Sigmoid colon (tissue), 7 donors: ENCODE results near the gene NACC2. TPM values are rescaled to one million over a fixed set of nuclear protein-coding genes. Genes with fewer than 3 reads are reported as not detected.

Source experiments
- DNase-seq: peaks from one replicate; pipeline ENCODE4 v3.0.0-alpha.2; 2019
- H3K27ac ChIP-seq, 4 donors: fragments of 200-600 bp; sonication (generic); one replicate each; pipeline ENCODE4 v1.5.1; 2016 to 2019; ENCODE audit warnings: mild to moderate bottlenecking in 1 of 4
- H3K27me3 ChIP-seq, 3 donors: fragments of 200-600 bp; sonication (generic); one replicate each; pipeline ENCODE4 v1.5.1; 2019; ENCODE audit warnings: mild to moderate bottlenecking in 1 of 3
- H3K36me3 ChIP-seq, 4 donors: fragments of 200-600 bp; sonication (generic); one replicate each; pipeline ENCODE4 v1.5.1; 2016 to 2019
- H3K4me1 ChIP-seq, 4 donors: fragments of 200-600 bp; sonication (generic); one replicate each; pipeline ENCODE4 v1.5.1; 2017 to 2019
- H3K4me3 ChIP-seq, 4 donors: fragments of 200-600 bp; sonication (generic); one replicate each; pipeline ENCODE4 v1.5.1; 2017 to 2019; ENCODE audit warnings: mild to moderate bottlenecking in 2 of 4, moderate library complexity in 1 of 4
- H3K9me3 ChIP-seq, 4 donors: fragments of 200-600 bp in 3 of 4; sonication (generic) in 3 of 4; one replicate each; pipeline versions ENCODE4 v1.5.1 to v1.6.1; 2013 to 2019
- CTCF ChIP-seq, 4 experiments: fragments of 450-650 bp in 3 of 4; fragments of 200-600 bp in 1 of 4; IDR thresholded peaks; one replicate each; pipeline ENCODE4 v1.5.1; 2016 to 2019; ENCODE audit warnings: antibody characterized with exemption in 4 of 4, mild to moderate bottlenecking in 3 of 4, moderate library complexity in 2 of 4
- EP300 ChIP-seq, 4 donors: sonication (generic); formaldehyde crosslinking; IDR thresholded peaks; one replicate each; pipeline ENCODE4 v1.6.1; 2017; ENCODE audit warnings: antibody characterized with exemption in 4 of 4
- POLR2A ChIP-seq, 2 donors: fragments of 450-650 bp; IDR thresholded peaks; one replicate each; pipeline ENCODE4 v1.6.1; 2016; ENCODE audit warnings: antibody characterized with exemption in 2 of 2, mild to moderate bottlenecking in 2 of 2, moderate library complexity in 2 of 2
- POLR2AphosphoS5 ChIP-seq, 4 donors: sonication (generic); formaldehyde crosslinking; IDR thresholded peaks; one replicate each; pipeline ENCODE4 v1.6.1; 2017; ENCODE audit warnings: antibody characterized with exemption in 4 of 4
- WGBS, 2 donors: extraction: QIAGEN DNeasy Blood & Tissue Kit; methylation state at CpG; one replicate each; pipeline ENCODE4 v1.1.7; 2013; 5-methylcytosine and 5-hydroxymethylcytosine counted together
- intact Hi-C: fragments of 100-400 bp; cut with DNase I; formaldehyde crosslinking; loops from one replicate; pipeline ENCODE4 v1.15.1; 2023
- polyA plus RNA-seq, 3 donors: library from polyadenylated mRNA; stranded (reverse); fragments of 200-250 nt; gene quantifications; one replicate each; pipeline ENCODE4 v1.2.3, GENCODE V29; 2013
- total RNA-seq, 4 donors: library from RNA; depleted of rRNA; stranded (reverse); fragments of >200 nt; gene quantifications; one replicate each; pipeline ENCODE4 v1.1.0, GENCODE V29; 2016
- donor health status: healthy with polysubstance abuse.
- donor health status: Bipolar disorder and iron deficiency.
- donor health status: healthy.

The NACC2 gene
- total and polyA plus RNA-seq, 7 donors = 3.6 to 80.0 (median 41.6) TPM

- H3K4me1 ChIP-seq = peaks cover 0 to 32% (median 22%) of the 10 kb centered on the region in 4 donors
- intact Hi-C loops = no loop called here
- 49 to 52% methylated on average over 14 of the region's 14 CpGs for WGBS, 2 donors
- peak overlapping the region in 3 of 4 donors; percentile 16 to 39 (median 35) for H3K27ac ChIP-seq
- DNase-seq = no peak
- H3K36me3 ChIP-seq = no peaks in the 10 kb centered on the region
- TF ChIP-seq POLR2AphosphoS5 (IDR thresholded peaks at IDR 0.05) (no peak), EP300 (IDR thresholded peaks at IDR 0.05) (no peak), CTCF (IDR thresholded peaks at IDR 0.05) (no peak), POLR2A (IDR thresholded peaks at IDR 0.05) (no peak)
- H3K4me3 ChIP-seq = no peak overlapping the region
- no peaks in the 10 kb centered on the region for H3K27me3 ChIP-seq
- no peaks in the 10 kb centered on the region for H3K9me3 ChIP-seq
Measured at GRCh38 chr9:136098844-136099243, 3.8 kb upstream of the NACC2 start.

GRCh38 chr9:136098210-136098609 lies 3.1 kb upstream of the NACC2 start:
- intact Hi-C loops = no loop called here
- Histone ChIP-seq H3K9me3 (no peaks in the 10 kb centered on the region), H3K36me3 (no peaks in the 10 kb centered on the region), H3K27ac (no peak overlapping the region), H3K27me3 (no peaks in the 10 kb centered on the region), H3K4me1 (peaks cover 0 to 34% (median 27%) of the 10 kb centered on the region in 4 donors), H3K4me3 (no peak overlapping the region)
- WGBS, 2 donors = 74 to 86% methylated on average over 11 of the region's 11 CpGs
- no peak for DNase-seq
- no peak for TF ChIP-seq EP300 (IDR thresholded peaks at IDR 0.05)
- no peak for TF ChIP-seq CTCF (IDR thresholded peaks at IDR 0.05)
- TF ChIP-seq POLR2AphosphoS5 (IDR thresholded peaks at IDR 0.05) = no peak
- no peak for TF ChIP-seq POLR2A (IDR thresholded peaks at IDR 0.05)

GRCh38 chr9:136096505-136097001 lies 1.5 kb upstream of the NACC2 start:
- no peaks in the 10 kb centered on the region for H3K27me3 ChIP-seq
- H3K27ac ChIP-seq = peak overlapping the region; percentile 93 to 98 (median 98)
- TF ChIP-seq CTCF (IDR thresholded peaks at IDR 0.05) (no peak), EP300 (IDR thresholded peaks at IDR 0.05) (no peak), POLR2A (IDR thresholded peaks at IDR 0.05) (no peak), POLR2AphosphoS5 (IDR thresholded peaks at IDR 0.05) (no peak)
- intact Hi-C loops = no loop called here
- DNase-seq = no peak
- H3K9me3 ChIP-seq = no peaks in the 10 kb centered on the region
- H3K4me1 ChIP-seq = peaks cover 0 to 50% (median 43%) of the 10 kb centered on the region in 4 donors
- WGBS, 2 donors = 81 to 92% methylated on average over 5 of the region's 5 CpGs
- peak overlapping the region in 1 of 4 donors; percentile 93 for H3K4me3 ChIP-seq
- H3K36me3 ChIP-seq = no peaks in the 10 kb centered on the region

GRCh38 chr9:136093995-136094881 lies 851 bp downstream of the NACC2 start:
- Histone ChIP-seq H3K4me3 (peak overlapping the region; percentile 75 to 95 (median 90)), H3K27ac (peak overlapping the region; percentile 97 to 98 (median 98)), H3K36me3 (no peaks in the 10 kb centered on the region), H3K4me1 (peaks cover 0 to 68% (median 65%) of the 10 kb centered on the region in 4 donors), H3K9me3 (no peaks in the 10 kb centered on the region), H3K27me3 (no peaks in the 10 kb centered on the region)
- intact Hi-C loops = loop anchor here (2.0 to 5.0 kb wide), 2 partner anchors 25 to 453 kb away; partner anchors contain the start of genes NOTCH1 and TMEM250
- TF ChIP-seq POLR2AphosphoS5 (IDR thresholded peaks at IDR 0.05) (peak; percentile 73 to 89 (median 81)), CTCF (IDR thresholded peaks at IDR 0.05) (peak in 2 of 4 experiments; percentile 10 to 34), EP300 (IDR thresholded peaks at IDR 0.05) (no peak), POLR2A (IDR thresholded peaks at IDR 0.05) (peak; percentile 11 to 79)
- peak; percentile 96 for DNase-seq
- WGBS, 2 donors = 1 to 9% methylated on average over 74 of the region's 74 CpGs
